H54 (cell line): ENCODE results near the gene MRPS5.

Source experiments
- DNase-seq: peaks from one replicate; pipeline ENCODE4 v3.0.0; 2011; ENCODE audit warnings: low spot score, mixed read lengths; ENCODE audit not compliant: insufficient read length
- FAIRE-seq: peaks from 3 replicates; lab custom pipeline; 2011; peaks lifted over from hg19 to GRCh38; lab: Jason Lieb, UNC
- POLR2A ChIP-seq: IDR thresholded peaks from 2 replicates; pipeline ENCODE4 v1.6.1; 2011; ENCODE audit warnings: low read depth, mild to moderate bottlenecking, low read length

MRPS5 gene

DNA sequence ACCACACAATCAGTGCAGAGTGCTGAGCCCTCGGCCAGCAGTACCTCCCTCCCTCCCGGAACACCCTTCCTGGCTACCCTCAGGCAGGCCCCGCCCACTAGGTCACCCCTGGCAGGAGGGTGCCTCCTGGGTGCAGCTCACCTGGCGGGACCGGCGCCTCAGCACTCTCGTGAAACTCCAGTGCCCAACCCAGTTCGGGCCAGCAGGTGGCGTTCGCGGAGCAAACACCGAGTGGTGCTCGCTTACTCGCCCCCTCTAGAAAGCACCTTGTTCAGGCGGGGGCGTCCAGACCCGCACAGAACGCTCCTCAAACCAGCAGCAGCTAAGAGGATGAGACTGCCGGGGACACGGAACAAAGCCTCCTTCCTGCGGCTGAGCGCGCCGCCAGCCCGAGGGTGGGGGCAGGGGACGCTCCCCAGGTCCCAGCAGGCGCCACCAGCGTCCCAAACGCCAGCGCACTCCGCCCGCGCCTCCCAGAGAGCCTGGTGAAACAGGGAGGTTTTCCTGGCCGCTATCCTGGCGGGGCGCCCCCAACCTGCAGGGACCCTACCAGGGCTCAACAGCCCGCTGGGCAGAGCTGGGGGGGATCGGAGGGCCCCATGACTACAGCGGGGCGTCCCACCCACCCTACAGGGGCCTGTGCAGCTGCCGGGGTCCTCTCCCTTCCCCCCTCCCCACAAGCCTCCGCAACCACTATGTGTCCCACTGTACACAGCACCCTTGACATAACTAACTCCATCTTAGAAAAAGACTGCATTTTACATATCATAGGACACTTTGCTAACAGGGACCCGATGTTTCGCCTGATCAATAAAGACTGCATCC, 44.7 kb downstream of the MRPS5 start:
- no peak for TF ChIP-seq POLR2A
- DNase-seq (peak; percentile 40), FAIRE-seq (no peak)

DNA sequence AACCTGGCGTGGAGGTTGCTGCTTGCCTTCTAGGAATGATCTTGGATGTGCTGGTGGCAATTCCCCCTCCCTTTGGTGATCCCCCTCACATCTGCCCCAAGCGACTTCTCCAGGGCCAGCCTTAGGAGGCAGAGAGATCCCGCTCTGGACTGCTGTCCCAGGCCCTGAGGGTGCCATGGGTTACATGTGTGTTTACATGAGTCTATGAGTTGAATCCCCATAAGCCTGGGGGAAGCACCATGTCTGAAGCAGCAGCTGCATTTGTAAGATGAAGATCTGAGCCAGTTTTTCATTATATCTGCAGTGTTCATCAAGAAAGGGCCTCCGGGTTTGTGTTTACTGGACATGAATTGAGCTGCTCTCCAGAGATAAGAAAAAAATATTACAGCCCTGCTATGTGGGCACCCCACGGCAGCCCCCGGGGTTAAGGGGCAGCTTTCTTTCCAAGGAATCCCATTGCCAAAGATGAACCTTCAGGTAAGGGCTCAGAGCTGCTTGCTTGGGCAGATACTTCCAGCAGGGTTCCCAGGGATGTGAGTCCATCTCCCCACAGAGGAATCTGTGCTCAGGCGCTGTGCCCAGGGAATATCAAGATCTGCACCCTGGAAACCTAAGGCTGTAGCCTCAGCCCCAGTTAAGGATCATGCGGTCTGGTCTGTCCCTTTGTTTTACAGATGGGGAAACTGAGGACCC, 46.0 kb downstream of the MRPS5 start:
- no peak for TF ChIP-seq POLR2A
- FAIRE-seq = no peak
- DNase-seq = no peak

DNA sequence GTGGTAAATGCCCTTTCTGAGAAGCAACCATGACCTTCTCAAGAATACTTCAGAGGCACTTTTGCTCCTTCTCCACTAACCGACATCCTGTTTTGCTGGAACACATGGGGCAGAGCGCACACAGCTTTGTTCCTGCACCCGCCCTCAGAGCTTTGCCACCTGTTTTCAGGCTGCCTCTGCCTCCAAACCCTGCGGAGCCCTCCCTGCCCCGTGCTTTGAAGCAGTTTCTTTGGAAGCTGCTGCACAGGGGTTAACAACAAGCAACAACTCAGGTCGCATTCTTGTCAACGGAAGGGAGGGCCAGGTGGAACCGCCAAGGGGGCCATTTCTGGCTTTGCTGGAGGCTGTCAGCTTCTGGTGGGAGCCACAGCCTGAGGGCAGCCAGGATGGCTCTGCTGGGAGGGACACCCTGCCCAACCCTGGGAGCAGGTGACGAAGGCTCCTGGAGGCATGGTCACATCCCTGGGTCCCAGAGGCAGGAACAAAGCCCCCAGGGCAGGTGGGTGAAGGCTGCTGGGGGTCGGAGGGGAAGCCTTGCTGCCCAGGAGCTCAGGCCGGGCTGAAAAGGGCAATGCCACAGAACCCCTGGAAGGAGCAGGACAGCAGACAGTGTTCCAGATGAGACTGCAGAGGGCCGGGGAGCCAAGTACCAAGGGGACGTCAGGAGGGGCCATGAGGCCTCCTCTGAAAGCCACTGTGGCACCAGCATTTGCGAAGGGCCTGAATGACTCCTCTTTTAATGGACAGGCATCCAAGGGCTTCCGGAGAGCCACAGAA, 46.8 kb downstream of the MRPS5 start:
- no peak for FAIRE-seq
- TF ChIP-seq POLR2A = no peak
- no peak for DNase-seq

DNA sequence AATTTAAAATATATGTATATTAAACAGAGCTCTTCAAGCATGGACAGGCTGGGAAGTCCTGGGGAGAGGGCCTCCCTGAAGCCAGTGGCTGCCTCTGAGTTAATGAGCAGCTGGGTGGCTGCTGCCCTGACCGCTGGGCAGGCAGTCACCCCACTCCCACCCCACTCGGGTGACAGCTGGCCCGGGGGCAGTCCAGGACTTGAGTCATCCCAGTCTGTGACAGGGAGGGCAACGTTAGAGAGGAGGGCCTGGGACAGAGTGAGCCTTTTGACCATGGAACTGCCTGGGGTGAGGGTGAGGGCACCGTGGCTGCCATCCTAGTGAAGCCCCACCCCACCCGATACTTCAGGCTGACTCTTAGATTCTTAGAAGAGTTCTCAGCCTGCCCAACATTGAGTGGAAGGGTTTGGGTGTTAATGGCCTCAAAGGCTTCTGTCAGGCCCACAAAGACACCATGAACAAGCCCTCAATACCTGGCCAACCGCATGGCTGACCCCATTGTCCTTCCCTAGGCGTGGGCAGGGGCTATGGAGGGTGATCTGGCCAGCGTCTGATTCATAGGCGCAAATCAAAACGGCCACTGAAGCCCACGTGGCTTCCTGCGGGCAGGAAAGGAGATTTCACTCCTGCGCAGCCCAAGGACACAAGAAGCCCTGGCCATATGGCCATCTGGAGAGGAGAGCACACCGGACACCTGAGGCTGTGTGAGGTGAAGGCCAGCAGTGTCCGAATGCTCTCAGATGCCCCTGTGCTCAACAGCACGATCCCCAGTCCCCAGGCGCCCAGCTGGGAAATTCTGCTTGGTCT, 47.5 kb downstream of the MRPS5 start:
- TF ChIP-seq POLR2A = no peak
- DNase-seq = no peak
- no peak for FAIRE-seq

- FAIRE-seq = no peak
- TF ChIP-seq POLR2A = no peak
- DNase-seq = no peak
Observed at GRCh38 chr2:95072424-95072823, 49.2 kb downstream of the MRPS5 start.

DNA sequence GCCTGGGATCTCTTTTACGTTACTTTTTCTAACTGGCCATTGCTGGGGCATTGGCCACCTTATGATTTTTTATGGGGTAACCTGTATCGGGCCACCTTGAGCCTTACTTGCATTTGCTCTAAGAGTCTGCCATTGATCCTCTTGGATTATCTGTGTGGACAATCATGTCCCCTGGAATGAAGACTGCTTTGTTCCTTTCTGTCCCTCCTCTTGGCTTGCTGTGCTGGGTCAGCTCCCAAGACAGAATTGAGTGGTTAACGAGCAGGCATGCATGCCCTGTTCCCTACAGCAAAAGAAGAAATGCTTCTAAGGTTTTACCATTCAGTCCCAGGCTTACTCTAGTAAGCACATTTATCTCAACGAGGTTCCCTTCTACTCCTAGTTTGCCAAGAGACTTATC, 49.8 kb downstream of the MRPS5 start:
- DNase-seq (no peak), FAIRE-seq (no peak)
- TF ChIP-seq POLR2A = no peak

DNA sequence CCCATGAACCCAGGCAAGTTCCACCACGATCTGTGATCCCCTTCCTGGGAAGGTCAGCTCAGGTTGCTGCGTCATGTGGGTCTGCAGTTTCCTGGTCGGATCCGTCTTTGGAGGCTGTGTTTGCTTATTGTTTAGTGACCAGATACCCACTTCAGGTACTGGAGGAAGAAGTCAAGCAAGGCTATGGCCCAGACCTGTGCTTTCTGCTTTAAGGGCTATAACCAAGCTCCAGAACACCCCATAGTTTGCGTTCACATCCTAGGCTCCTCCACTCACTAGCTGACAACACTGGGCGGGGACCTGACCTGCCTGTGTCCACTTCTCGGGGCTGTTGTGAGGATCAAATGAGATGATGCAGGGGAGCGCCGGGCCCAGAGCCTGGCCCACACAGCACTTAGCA, 52.1 kb downstream of the MRPS5 start:
- DNase-seq (no peak), FAIRE-seq (no peak)
- TF ChIP-seq POLR2A = no peak

GRCh38 chr2:95068256-95068655, 53.4 kb downstream of the MRPS5 start:
- TF ChIP-seq POLR2A = no peak
- FAIRE-seq (no peak), DNase-seq (no peak)

GRCh38 chr2:95063086-95063958, 58.3 kb downstream of the MRPS5 start:
- no peak for TF ChIP-seq POLR2A
- FAIRE-seq = no peak

GRCh38 chr2:95062242-95063085, 59.1 kb downstream of the MRPS5 start:
- TF ChIP-seq POLR2A = no peak
- FAIRE-seq (no peak), DNase-seq (no peak)

More at GRCh38 chr2:95063086-95063958, 58.3 kb downstream of the MRPS5 start:
- DNase-seq = no peak

DNA sequence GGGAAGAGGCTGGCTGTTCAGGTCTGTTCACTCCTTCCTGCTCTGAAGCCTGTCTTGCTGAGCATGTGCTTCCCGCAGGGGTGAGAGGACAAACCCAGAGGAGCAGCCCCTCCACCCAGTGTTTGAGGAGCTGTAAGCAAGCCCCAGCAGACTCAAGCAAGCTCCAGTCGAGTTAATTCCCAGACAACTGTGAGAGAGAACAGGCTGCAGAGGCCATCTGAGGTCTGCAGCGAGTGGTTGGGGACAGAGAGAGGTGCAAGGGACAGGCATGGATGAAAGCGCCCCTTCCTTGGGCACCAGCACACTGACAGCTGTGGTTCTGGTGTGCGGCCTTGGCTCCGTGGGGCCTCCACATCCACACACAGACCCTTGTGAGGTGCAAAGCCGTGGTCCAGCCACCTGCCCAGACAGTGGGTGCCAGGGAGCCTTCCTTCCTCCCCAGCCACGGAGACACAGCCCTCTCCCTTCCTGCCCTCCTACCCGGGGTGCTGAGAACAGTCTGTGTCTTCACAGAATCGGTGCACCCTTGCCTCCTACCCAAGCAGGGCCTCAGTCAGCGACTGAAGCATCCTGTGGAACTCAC, 59.9 kb downstream of the MRPS5 start:
- DNase-seq (no peak), FAIRE-seq (no peak)
- no peak for TF ChIP-seq POLR2A
